Ishikawa (cell line): ENCODE measurements around the gene ZSWIM3.

Experiments used
- MAX ChIP-seq: IDR thresholded peaks from 2 replicates; pipeline ENCODE4 v1.6.1; 2012
- RAD21 ChIP-seq: IDR thresholded peaks from 2 replicates; pipeline ENCODE4 v1.6.1; 2012; ENCODE audit warnings: low read depth
- TAF1 ChIP-seq: IDR thresholded peaks from 2 replicates; pipeline ENCODE4 v1.6.1; 2012; ENCODE audit warnings: low read depth, mild to moderate bottlenecking

- TF ChIP-seq RAD21: no peak
- no peak for TF ChIP-seq TAF1
- TF ChIP-seq MAX: no peak
Observed at GRCh38 chr20:45816951-45817350, 40.5 kb upstream of the ZSWIM3 start.
